ENCODE results near the gene FNDC1.

DNA sequence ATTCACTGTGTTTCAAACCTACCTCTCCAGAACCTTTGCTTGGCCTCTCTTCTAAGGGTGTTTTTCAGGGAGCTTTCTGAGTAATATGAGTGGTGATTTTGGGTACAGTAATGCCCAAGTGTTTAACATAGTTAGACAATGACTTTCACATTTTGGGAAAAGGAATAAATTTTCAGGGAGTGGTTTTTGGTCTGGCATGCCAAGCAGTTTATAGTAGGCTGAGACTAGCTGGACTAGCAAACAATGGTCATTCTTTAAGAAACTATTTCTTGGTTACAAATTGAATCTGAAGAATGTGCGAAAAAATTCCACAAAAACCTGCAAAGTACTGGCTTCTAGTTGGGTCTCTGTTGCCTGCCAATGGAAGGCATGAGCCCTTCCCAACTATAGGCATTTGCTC lies 15.4 kb downstream of the FNDC1 start:
- TF ChIP-seq, protein P1, sequence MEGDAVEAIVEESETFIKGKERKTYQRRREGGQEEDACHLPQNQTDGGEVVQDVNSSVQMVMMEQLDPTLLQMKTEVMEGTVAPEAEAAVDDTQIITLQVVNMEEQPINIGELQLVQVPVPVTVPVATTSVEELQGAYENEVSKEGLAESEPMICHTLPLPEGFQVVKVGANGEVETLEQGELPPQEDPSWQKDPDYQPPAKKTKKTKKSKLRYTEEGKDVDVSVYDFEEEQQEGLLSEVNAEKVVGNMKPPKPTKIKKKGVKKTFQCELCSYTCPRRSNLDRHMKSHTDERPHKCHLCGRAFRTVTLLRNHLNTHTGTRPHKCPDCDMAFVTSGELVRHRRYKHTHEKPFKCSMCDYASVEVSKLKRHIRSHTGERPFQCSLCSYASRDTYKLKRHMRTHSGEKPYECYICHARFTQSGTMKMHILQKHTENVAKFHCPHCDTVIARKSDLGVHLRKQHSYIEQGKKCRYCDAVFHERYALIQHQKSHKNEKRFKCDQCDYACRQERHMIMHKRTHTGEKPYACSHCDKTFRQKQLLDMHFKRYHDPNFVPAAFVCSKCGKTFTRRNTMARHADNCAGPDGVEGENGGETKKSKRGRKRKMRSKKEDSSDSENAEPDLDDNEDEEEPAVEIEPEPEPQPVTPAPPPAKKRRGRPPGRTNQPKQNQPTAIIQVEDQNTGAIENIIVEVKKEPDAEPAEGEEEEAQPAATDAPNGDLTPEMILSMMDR (IDR thresholded peaks at IDR 0.05): no peak
- TF ChIP-seq POLR2A (IDR thresholded peaks at IDR 0.05): no peak

Measured in thyroid gland (tissue), 4 donors.